OCI-LY3 (cell line): ENCODE measurements around the gene RINL.
"Not testable (repeated sequence)": the region's sequence is repeated elsewhere in the genome, so short reads cannot be mapped to it uniquely, and the experiment has no call there.

Experiments
- EZH2phosphoT487 ChIP-seq: fragments of 200-600 bp; shearing (Covaris generic); IDR thresholded peaks from 2 replicates; pipeline ENCODE4 v1.6.1; 2018; ENCODE audit warnings: antibody characterized with exemption, mixed run types, low read depth
- TF ChIP-seq, protein P1 (sequence below): fragments of 200-600, 300-600 bp; sonication (generic); IDR thresholded peaks from 2 replicates; pipeline ENCODE4 v1.5.1; 2014; ENCODE audit warnings: antibody characterized with exemption, low read length, low read depth

DNA sequence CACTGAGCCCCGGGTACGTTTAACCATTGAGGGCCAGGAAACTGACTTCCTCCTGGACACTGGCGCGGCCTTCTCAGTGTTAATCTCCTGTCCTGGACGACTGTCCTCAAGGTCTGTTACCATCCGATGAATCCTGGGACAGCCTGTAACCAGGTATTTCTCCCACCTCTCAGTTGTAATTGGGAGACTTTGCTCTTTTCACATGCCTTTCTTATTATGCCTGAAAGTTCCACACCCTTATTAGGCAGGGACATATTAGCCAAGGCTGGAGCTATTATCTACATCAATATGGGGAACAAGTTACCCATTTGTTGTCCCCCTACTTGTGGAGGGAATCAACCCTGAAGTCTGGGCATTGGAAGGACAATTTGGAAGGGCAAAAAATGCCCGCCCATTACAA lies 52.1 kb downstream of the RINL start:
- TF ChIP-seq, protein P1, sequence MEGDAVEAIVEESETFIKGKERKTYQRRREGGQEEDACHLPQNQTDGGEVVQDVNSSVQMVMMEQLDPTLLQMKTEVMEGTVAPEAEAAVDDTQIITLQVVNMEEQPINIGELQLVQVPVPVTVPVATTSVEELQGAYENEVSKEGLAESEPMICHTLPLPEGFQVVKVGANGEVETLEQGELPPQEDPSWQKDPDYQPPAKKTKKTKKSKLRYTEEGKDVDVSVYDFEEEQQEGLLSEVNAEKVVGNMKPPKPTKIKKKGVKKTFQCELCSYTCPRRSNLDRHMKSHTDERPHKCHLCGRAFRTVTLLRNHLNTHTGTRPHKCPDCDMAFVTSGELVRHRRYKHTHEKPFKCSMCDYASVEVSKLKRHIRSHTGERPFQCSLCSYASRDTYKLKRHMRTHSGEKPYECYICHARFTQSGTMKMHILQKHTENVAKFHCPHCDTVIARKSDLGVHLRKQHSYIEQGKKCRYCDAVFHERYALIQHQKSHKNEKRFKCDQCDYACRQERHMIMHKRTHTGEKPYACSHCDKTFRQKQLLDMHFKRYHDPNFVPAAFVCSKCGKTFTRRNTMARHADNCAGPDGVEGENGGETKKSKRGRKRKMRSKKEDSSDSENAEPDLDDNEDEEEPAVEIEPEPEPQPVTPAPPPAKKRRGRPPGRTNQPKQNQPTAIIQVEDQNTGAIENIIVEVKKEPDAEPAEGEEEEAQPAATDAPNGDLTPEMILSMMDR: not testable (repeated sequence)
- TF ChIP-seq EZH2phosphoT487: not testable (repeated sequence)
